ENCODE measurements around the gene FGF14. TPM values are rescaled to one million over a fixed set of nuclear protein-coding genes. Genes with fewer than 3 reads are reported as not detected.

Gene FGF14
- total RNA-seq, 1 donor from 2014 or later = not detected

GRCh38 chr13:102040812-102041211 is 361.0 kb downstream of the FGF14 start:
- no peak overlapping the region for H3K4me3 Mint-ChIP-seq
- POLR2A ChIA-PET = no interaction called here
- intact Hi-C loops (cut with micrococcal nuclease) = no loop called here
- no peaks in the 10 kb centered on the region for H3K9me3 Mint-ChIP-seq
- CTCF ChIA-PET = no interaction called here
- no peak overlapping the region for H3K27ac Mint-ChIP-seq
- no peak for DNase-seq
- no peak for TF ChIP-seq CTCF (IDR thresholded peaks at IDR 0.05)
- no peaks in the 10 kb centered on the region for H3K4me1 Mint-ChIP-seq
- no peak for ATAC-seq (ENCODE audit: low read depth)
- no peaks in the 10 kb centered on the region for H3K36me3 Mint-ChIP-seq (ENCODE audit: low read depth)
- H3K27me3 Mint-ChIP-seq = no peaks in the 10 kb centered on the region

- no peak for TF ChIP-seq CTCF (IDR thresholded peaks at IDR 0.05)
- ATAC-seq (ENCODE audit: low read depth) = no peak
- intact Hi-C loops (cut with micrococcal nuclease) = no loop called here
- Mint-ChIP-seq H3K9me3 (no peaks in the 10 kb centered on the region), H3K27ac (no peak overlapping the region), H3K4me1 (no peaks in the 10 kb centered on the region), H3K36me3 (ENCODE audit: low read depth) (no peaks in the 10 kb centered on the region), H3K4me3 (no peak overlapping the region), H3K27me3 (no peaks in the 10 kb centered on the region)
- ChIA-PET CTCF (no interaction called here), POLR2A (no interaction called here)
- no peak for DNase-seq
These were observed 362.6 kb downstream of the FGF14 start for GRCh38 chr13:102039264-102039663.

GRCh38 chr13:102038787-102039186 is 363.1 kb downstream of the FGF14 start:
- intact Hi-C loops (cut with micrococcal nuclease) = no loop called here
- no peak overlapping the region for H3K27ac Mint-ChIP-seq
- no peak for TF ChIP-seq CTCF (IDR thresholded peaks at IDR 0.05)
- DNase-seq (no peak), ATAC-seq (ENCODE audit: low read depth) (no peak)
- H3K9me3 Mint-ChIP-seq = no peaks in the 10 kb centered on the region
- H3K27me3 Mint-ChIP-seq = no peaks in the 10 kb centered on the region
- H3K4me1 Mint-ChIP-seq = no peaks in the 10 kb centered on the region
- no peak overlapping the region for H3K4me3 Mint-ChIP-seq
- CTCF ChIA-PET = no interaction called here
- no peaks in the 10 kb centered on the region for H3K36me3 Mint-ChIP-seq (ENCODE audit: low read depth)
- POLR2A ChIA-PET = no interaction called here

- no peaks in the 10 kb centered on the region for H3K4me1 Mint-ChIP-seq
These were observed 365.9 kb downstream of the FGF14 start for GRCh38 chr13:102035969-102036368.

GRCh38 chr13:102033857-102034331 is 368.0 kb downstream of the FGF14 start:
- DNase-seq (no peak), ATAC-seq (ENCODE audit: low read depth) (no peak)
- Mint-ChIP-seq H3K27ac (no peak overlapping the region), H3K9me3 (no peaks in the 10 kb centered on the region), H3K36me3 (ENCODE audit: low read depth) (no peaks in the 10 kb centered on the region), H3K4me1 (no peaks in the 10 kb centered on the region), H3K4me3 (no peak overlapping the region), H3K27me3 (no peaks in the 10 kb centered on the region)
- ChIA-PET POLR2A (no interaction called here), CTCF (no interaction called here)
- no peak for TF ChIP-seq CTCF (IDR thresholded peaks at IDR 0.05)
- intact Hi-C loops (cut with micrococcal nuclease) = no loop called here

More at GRCh38 chr13:102035969-102036368, 365.9 kb downstream of the FGF14 start:
- H3K36me3 Mint-ChIP-seq (ENCODE audit: low read depth) = no peaks in the 10 kb centered on the region
- ChIA-PET CTCF (no interaction called here), POLR2A (no interaction called here)
- TF ChIP-seq CTCF (IDR thresholded peaks at IDR 0.05) = no peak
- no peaks in the 10 kb centered on the region for H3K27me3 Mint-ChIP-seq
- ATAC-seq (ENCODE audit: low read depth) = no peak
- no peaks in the 10 kb centered on the region for H3K9me3 Mint-ChIP-seq
- no peak for DNase-seq
- no peak overlapping the region for H3K27ac Mint-ChIP-seq
- intact Hi-C loops (cut with micrococcal nuclease) = no loop called here
- no peak overlapping the region for H3K4me3 Mint-ChIP-seq

All from activated B cell treated with CpG ODN at 0.5 μM for 24 hours (primary cell).